Activated B cell treated with CpG ODN at 0.5 μM for 24 hours (primary cell): ENCODE data around the gene TMEM260. TPM values are rescaled to one million over a fixed set of nuclear protein-coding genes. Genes with fewer than 3 reads are reported as not detected.

ENCODE experiments used
- ATAC-seq: fragments of 200-7000 bp; cut with Tn5 transposase; one replicate; pipeline ENCODE4 v1.10.0; 2021; ENCODE audit warnings: low read depth, mild to moderate bottlenecking, moderate library complexity
- CTCF ChIA-PET: fragments of 350-600 bp; sonication (Branson Sonifier 250); formaldehyde crosslinking; loops from one replicate; lab custom pipeline; 2021; ENCODE audit warnings: antibody characterized with exemption; lab: Charles Lee
- POLR2A ChIA-PET: fragments of 350-600 bp; sonication (Branson Sonifier 250); formaldehyde crosslinking; loops from one replicate; lab custom pipeline; 2021; ENCODE audit warnings: antibody characterized with exemption; lab: Charles Lee
- DNase-seq: peaks from one replicate; pipeline ENCODE4 v3.0.0; 2022
- H3K27ac Mint-ChIP-seq: one replicate; pipeline ENCODE4 v1.8.0; 2020; ENCODE audit warnings: mixed read lengths
- H3K27me3 Mint-ChIP-seq: one replicate; pipeline ENCODE4 v1.8.0; 2021; ENCODE audit warnings: mixed read lengths
- H3K36me3 Mint-ChIP-seq: one replicate; pipeline ENCODE4 v1.8.0; 2021; ENCODE audit warnings: low read depth, mixed read lengths
- H3K4me1 Mint-ChIP-seq: one replicate; pipeline ENCODE4 v1.8.0; 2021; ENCODE audit warnings: mixed read lengths
- H3K4me3 Mint-ChIP-seq: one replicate; pipeline ENCODE4 v1.8.0; 2020; ENCODE audit warnings: mild to moderate bottlenecking, mixed read lengths
- H3K9me3 Mint-ChIP-seq: one replicate; pipeline ENCODE4 v1.8.0; 2020; ENCODE audit warnings: mixed read lengths
- intact Hi-C: fragments of 100-400 bp; cut with micrococcal nuclease; formaldehyde crosslinking; loops from one replicate; pipeline ENCODE4 v1.15.1; 2024
- total RNA-seq: library from RNA; stranded (reverse); gene quantifications from 2 replicates; pipeline ENCODE4 v1.2.3, GENCODE V29; 2022
- TF ChIP-seq, protein P1 (sequence below): fragments of 200-600 bp; IDR thresholded peaks from one replicate; pipeline ENCODE4 v1.8.0; 2022; ENCODE audit warnings: antibody characterized with exemption, mild to moderate bottlenecking

The TMEM260 gene
- total RNA-seq, 1 donor from 2014 or later = 24.7 TPM

DNA sequence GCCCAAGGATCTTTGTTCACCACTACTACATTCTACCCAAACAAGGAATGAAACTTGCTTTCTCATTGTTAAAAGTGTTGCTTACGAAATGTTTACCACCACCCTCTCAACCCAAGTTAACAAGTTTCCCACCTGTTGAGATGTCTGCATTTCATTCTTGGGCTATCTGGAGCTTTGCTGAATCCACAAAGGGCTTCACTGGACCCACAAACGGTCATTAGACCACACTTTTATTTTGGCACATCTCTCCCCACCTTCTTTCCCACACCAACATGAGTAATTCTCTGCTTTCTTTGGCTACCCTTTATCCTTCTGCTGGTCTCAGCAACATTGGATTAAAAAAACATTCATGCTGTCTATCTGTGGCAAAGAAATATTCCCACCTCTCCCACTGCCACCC lies 78.0 kb downstream of the TMEM260 start:
- ChIA-PET CTCF (no interaction called here), POLR2A (no interaction called here)
- no peak for ATAC-seq
- Mint-ChIP-seq H3K36me3 (no peaks in the 10 kb centered on the region), H3K4me1 (no peaks in the 10 kb centered on the region), H3K9me3 (no peaks in the 10 kb centered on the region), H3K27ac (no peak overlapping the region), H3K27me3 (no peaks in the 10 kb centered on the region), H3K4me3 (no peak overlapping the region)
- intact Hi-C loops = no loop called here
- TF ChIP-seq, protein P1, sequence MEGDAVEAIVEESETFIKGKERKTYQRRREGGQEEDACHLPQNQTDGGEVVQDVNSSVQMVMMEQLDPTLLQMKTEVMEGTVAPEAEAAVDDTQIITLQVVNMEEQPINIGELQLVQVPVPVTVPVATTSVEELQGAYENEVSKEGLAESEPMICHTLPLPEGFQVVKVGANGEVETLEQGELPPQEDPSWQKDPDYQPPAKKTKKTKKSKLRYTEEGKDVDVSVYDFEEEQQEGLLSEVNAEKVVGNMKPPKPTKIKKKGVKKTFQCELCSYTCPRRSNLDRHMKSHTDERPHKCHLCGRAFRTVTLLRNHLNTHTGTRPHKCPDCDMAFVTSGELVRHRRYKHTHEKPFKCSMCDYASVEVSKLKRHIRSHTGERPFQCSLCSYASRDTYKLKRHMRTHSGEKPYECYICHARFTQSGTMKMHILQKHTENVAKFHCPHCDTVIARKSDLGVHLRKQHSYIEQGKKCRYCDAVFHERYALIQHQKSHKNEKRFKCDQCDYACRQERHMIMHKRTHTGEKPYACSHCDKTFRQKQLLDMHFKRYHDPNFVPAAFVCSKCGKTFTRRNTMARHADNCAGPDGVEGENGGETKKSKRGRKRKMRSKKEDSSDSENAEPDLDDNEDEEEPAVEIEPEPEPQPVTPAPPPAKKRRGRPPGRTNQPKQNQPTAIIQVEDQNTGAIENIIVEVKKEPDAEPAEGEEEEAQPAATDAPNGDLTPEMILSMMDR = no peak
- DNase-seq = no peak

GRCh38 chr14:56659378-56659777 lies 79.8 kb downstream of the TMEM260 start:
- Mint-ChIP-seq H3K4me3 (no peak overlapping the region), H3K9me3 (no peaks in the 10 kb centered on the region), H3K27me3 (no peaks in the 10 kb centered on the region), H3K36me3 (no peaks in the 10 kb centered on the region), H3K27ac (no peak overlapping the region), H3K4me1 (no peaks in the 10 kb centered on the region)
- intact Hi-C loops = no loop called here
- no peak for ATAC-seq
- CTCF ChIA-PET = interaction anchor here (1.0 kb wide), 1 partner anchor 657 kb away, joined by 3 read pairs; no protein-coding TSS in a partner anchor
- POLR2A ChIA-PET = no interaction called here
- TF ChIP-seq, protein P1 = no peak
- DNase-seq = no peak

DNA sequence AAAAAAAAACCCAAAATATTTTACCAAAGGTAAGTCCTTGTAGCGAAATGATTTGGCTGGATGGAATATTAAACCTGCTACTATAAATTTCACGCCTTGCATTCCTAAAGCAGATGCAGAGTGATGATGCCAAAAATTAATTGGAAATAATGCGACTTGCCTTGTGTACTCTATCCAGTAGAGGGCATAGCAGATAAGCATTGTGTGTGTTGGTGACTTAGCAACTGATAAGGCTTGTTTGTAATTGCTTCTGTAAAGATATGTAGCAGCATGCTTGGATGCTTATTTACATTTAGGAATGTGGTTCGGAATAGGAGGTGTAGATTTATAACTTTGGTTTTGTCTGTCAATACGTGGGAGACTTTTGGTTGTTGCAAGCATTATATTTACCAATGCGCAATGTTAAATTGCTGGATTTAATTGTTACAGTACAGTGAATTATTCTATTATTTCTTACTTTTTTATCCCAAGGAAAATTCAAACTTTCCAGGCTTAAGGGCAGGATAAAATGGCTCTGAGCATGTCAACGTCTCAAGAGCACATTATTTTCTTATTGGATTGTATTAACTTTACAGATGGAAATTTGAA lies 80.5 kb downstream of the TMEM260 start:
- Mint-ChIP-seq H3K36me3 (no peaks in the 10 kb centered on the region), H3K4me1 (no peaks in the 10 kb centered on the region), H3K9me3 (no peaks in the 10 kb centered on the region), H3K27ac (no peak overlapping the region), H3K27me3 (no peaks in the 10 kb centered on the region), H3K4me3 (no peak overlapping the region)
- ChIA-PET POLR2A (no interaction called here), CTCF (interaction anchor here (1.0 kb wide), 1 partner anchor 657 kb away, joined by 3 read pairs; no protein-coding TSS in a partner anchor)
- TF ChIP-seq, protein P1 = no peak
- ATAC-seq (no peak), DNase-seq (no peak)
- intact Hi-C loops = loop anchor here (1.0 to 5.0 kb wide), 3 partner anchors 407 to 657 kb away; no protein-coding TSS in a partner anchor

DNA sequence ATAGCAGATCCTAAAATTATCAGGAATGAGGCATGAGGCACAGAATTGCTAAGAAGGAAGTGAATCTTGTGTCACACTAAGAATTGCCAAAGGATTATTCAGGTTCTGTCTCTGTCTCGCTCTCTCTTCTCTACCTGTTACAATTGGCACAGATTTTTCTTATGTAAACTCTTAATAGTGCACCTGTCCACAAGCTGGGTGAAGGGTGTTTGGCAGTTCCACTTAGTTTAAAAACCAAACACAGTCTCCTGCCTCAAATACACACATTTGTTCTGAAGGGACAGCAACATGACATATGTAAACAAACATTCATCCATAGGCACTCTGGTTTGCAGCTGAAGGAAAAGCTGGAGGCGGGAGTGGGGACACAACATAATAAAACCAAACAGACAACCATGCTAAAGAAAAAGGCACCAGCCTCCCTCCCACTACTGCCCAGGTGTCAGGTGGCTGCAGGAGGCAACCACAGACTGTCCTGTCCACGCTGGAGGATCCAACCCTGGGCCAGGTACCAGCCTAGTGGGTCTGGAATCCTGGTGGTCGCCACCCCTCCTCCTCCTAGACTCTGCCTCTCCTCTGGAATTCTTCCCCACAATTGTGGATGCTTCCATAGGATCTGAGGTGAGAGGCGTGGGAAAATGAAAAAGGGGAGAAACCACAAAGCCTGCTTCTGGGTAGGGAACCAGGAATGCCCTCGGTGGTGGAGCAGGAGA lies 81.2 kb downstream of the TMEM260 start:
- no peak for DNase-seq
- H3K4me1 Mint-ChIP-seq = no peaks in the 10 kb centered on the region
- ChIA-PET CTCF (no interaction called here), POLR2A (no interaction called here)
- no peaks in the 10 kb centered on the region for H3K27me3 Mint-ChIP-seq
- H3K4me3 Mint-ChIP-seq = no peak overlapping the region
- TF ChIP-seq, protein P1 = no peak
- intact Hi-C loops = loop anchor here (1.0 to 5.0 kb wide), 3 partner anchors 406 to 656 kb away; no protein-coding TSS in a partner anchor
- H3K9me3 Mint-ChIP-seq = no peaks in the 10 kb centered on the region
- ATAC-seq = no peak
- H3K36me3 Mint-ChIP-seq = no peaks in the 10 kb centered on the region
- no peak overlapping the region for H3K27ac Mint-ChIP-seq

DNA sequence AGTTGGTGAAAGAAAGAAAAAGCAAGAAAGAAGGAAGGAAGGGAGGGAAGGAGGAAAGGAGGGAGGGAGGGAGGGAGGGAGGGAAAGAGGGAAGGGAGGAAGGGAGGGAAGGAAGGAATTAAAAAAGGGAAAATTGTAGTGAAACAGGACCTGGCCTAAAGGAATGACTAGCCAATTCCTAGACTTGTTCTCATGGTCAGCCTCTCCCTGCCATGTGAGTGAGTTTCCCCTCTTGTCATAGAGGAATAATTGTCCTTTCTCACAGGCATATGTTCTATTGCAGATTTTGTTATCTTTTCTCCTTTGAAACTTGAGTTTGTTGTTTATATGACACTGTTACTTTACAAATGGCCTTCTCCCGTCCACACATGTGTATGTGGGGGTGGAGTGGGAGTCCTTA lies 81.9 kb downstream of the TMEM260 start:
- H3K4me1 Mint-ChIP-seq = no peaks in the 10 kb centered on the region
- H3K27ac Mint-ChIP-seq = no peak overlapping the region
- H3K27me3 Mint-ChIP-seq = no peaks in the 10 kb centered on the region
- DNase-seq = no peak
- POLR2A ChIA-PET = no interaction called here
- no peak overlapping the region for H3K4me3 Mint-ChIP-seq
- CTCF ChIA-PET = no interaction called here
- intact Hi-C loops = loop anchor here (5.0 kb wide), 1 partner anchor 521 kb away; no protein-coding TSS in a partner anchor
- no peaks in the 10 kb centered on the region for H3K36me3 Mint-ChIP-seq
- H3K9me3 Mint-ChIP-seq = no peaks in the 10 kb centered on the region
- TF ChIP-seq, protein P1 = no peak
- ATAC-seq = no peak
